ENCODE measurements around the gene RBP3. TPM values are rescaled to one million over a fixed set of nuclear protein-coding genes. Genes with fewer than 3 reads are reported as not detected.

Gene RBP3
- total RNA-seq, 1 experiment from 2014 or later = not detected

DNA sequence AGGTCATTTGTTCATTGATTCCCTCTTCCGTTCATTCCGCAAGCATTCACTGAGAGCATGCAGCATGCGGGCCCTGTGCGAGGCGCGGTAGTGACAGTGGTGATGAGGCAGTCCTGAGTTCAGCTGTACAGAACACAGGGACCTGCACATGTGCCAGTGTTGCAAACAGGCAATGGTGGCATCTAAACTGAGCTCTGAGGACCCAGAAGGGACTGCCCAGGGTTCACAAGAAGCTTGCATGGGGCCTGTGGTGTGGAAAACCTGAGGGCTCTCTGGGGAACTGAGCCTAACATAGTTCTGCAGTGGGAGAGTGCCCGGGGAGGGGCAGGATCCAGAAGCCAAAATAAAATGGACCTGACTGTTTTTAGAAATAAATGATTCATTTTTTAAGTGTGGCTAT lies 22.7 kb downstream of the RBP3 start:
- H2BK12ac ChIP-seq (ENCODE audit: insufficient read length, low read depth, low read length) = no peak overlapping the region
- H3K4me1 ChIP-seq (ENCODE audit: insufficient read depth, low read length) = peaks cover 6% of the 10 kb centered on the region; the same call in 1 of the 2 replicates
- H3K27ac ChIP-seq (ENCODE audit: insufficient read length, low read depth, low read length) = no peak overlapping the region
- H2AFZ ChIP-seq (ENCODE audit: low read length) = no peak overlapping the region
- no peaks in the 10 kb centered on the region for H3K79me1 ChIP-seq (ENCODE audit: insufficient read depth, low read depth, low read length, poor library complexity, severe bottlenecking)
- H3K4ac ChIP-seq (ENCODE audit: low read depth, low read length) = no peak overlapping the region
- H3K79me2 ChIP-seq (ENCODE audit: insufficient read depth, low read length) = no peaks in the 10 kb centered on the region
- H2BK15ac ChIP-seq (ENCODE audit: low read depth, low read length) = no peak overlapping the region
- Mint-ChIP-seq H3K4me1 (peaks cover 12 to 19% of the 10 kb centered on the region in 2 experiments), H3K36me3 (ENCODE audit: insufficient read depth in 1 of 3, low read depth in 3 of 3) (no peaks in the 10 kb centered on the region), H3K9me3 (no peaks in the 10 kb centered on the region), H3K27ac (no peak overlapping the region), H3K4me3 (no peak overlapping the region), H3K27me3 (ENCODE audit: low read depth) (no peaks in the 10 kb centered on the region)
- no peak overlapping the region for H2AK5ac ChIP-seq (ENCODE audit: insufficient read length, low read length)
- no peak overlapping the region for H2BK120ac ChIP-seq (ENCODE audit: low read depth, low read length, poor library complexity, severe bottlenecking)
- no peak overlapping the region for H2BK5ac ChIP-seq (ENCODE audit: insufficient read length, low read length)
- H2BK20ac ChIP-seq (ENCODE audit: low read depth, low read length, poor library complexity, severe bottlenecking) = no peak overlapping the region
- H3K14ac ChIP-seq (ENCODE audit: insufficient read depth, low read length) = no peak overlapping the region
- H3K9ac ChIP-seq (ENCODE audit: extremely low read depth, insufficient read length, low read length) = no peak overlapping the region
- no peak overlapping the region for H4K91ac ChIP-seq (ENCODE audit: insufficient read length, low read depth, low read length)
- H3K4me2 ChIP-seq (ENCODE audit: insufficient read depth, insufficient read length, low read length) = no peak overlapping the region
- H3K23ac ChIP-seq (ENCODE audit: insufficient read length, low read depth, low read length) = no peak overlapping the region
- no peak overlapping the region for H3K18ac ChIP-seq (ENCODE audit: insufficient read length, low read depth, low read length)
- H3K56ac ChIP-seq (ENCODE audit: insufficient read length, low read depth, low read length) = no peak overlapping the region
- no peak overlapping the region for H4K5ac ChIP-seq (ENCODE audit: insufficient read length, low read depth, low read length)
- no CpG with 5 or more reads among the region's 7 CpGs for WGBS (ENCODE audit: extremely low coverage, insufficient read length, low lambda C conversion rate)
- H3K27me3 ChIP-seq (ENCODE audit: insufficient read depth, low read length) = no peaks in the 10 kb centered on the region
- no peaks in the 10 kb centered on the region for H3K9me3 ChIP-seq (ENCODE audit: control insufficient read depth, low read depth, low read length)
- TF ChIP-seq, protein P1, sequence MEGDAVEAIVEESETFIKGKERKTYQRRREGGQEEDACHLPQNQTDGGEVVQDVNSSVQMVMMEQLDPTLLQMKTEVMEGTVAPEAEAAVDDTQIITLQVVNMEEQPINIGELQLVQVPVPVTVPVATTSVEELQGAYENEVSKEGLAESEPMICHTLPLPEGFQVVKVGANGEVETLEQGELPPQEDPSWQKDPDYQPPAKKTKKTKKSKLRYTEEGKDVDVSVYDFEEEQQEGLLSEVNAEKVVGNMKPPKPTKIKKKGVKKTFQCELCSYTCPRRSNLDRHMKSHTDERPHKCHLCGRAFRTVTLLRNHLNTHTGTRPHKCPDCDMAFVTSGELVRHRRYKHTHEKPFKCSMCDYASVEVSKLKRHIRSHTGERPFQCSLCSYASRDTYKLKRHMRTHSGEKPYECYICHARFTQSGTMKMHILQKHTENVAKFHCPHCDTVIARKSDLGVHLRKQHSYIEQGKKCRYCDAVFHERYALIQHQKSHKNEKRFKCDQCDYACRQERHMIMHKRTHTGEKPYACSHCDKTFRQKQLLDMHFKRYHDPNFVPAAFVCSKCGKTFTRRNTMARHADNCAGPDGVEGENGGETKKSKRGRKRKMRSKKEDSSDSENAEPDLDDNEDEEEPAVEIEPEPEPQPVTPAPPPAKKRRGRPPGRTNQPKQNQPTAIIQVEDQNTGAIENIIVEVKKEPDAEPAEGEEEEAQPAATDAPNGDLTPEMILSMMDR (conservative IDR thresholded peaks at IDR 0.05) = no peak
- H3T11ph ChIP-seq (ENCODE audit: low read length) = no peak overlapping the region
- H3K23me2 ChIP-seq (ENCODE audit: insufficient read length, low read depth, low read length, poor library complexity, severe bottlenecking) = no peaks in the 10 kb centered on the region
- H4K20me1 ChIP-seq (ENCODE audit: control insufficient read depth, insufficient read depth, insufficient read length) = no peaks in the 10 kb centered on the region
- H4K8ac ChIP-seq (replicated peaks; ENCODE audit: insufficient read length, low read depth, low read length) = no peak overlapping the region
- DNase-seq = peak; percentile 8
